Endothelial cell of umbilical vein (primary cell): Measurements from ENCODE around the gene TTLL5. TPM values are rescaled to one million over a fixed set of nuclear protein-coding genes. Genes with fewer than 3 reads are reported as not detected.

Experiments
- BruUV-seq: library from RNA; stranded (reverse); fragments of 400-500 nt; replicated peaks from 2 replicates; lab custom pipeline; 2021; lab: Mats Ljungman, UMichigan
- CTCF ChIA-PET: fragments of 300-600, 350-600 bp; sonication (Branson Sonifier 250); formaldehyde crosslinking; loops from one replicate; lab custom pipeline; 2021; ENCODE audit warnings: antibody characterized with exemption, inconsistent platforms; lab: Charles Lee
- POLR2A ChIA-PET: fragments of 300-600, 350-600 bp; sonication (Branson Sonifier 250); formaldehyde crosslinking; loops from one replicate; lab custom pipeline; 2021; ENCODE audit warnings: antibody characterized with exemption, inconsistent platforms; lab: Charles Lee
- DNase-seq: peaks from one replicate; pipeline ENCODE4 v3.0.0-alpha.2; 2011; ENCODE audit warnings: low read depth, low spot score
- FAIRE-seq: peaks from 2 replicates; lab custom pipeline; 2011; peaks lifted over from hg19 to GRCh38; lab: Jason Lieb, UNC
- H2AFZ ChIP-seq: 2 replicates; pipeline ENCODE4 v1.6.0; 2012; ENCODE audit warnings: low read depth, low read length, control low read depth, inconsistent platforms
- H3K27ac ChIP-seq: 2 replicates; pipeline ENCODE4 v1.5.1; 2011; ENCODE audit warnings: low read depth, mild to moderate bottlenecking, control low read depth, low read length, moderate library complexity; ENCODE audit not compliant: insufficient read depth
- H3K27me3 ChIP-seq, 2 experiments: 2 replicates each; pipeline versions ENCODE4 v1.6.0 to v1.6.1; 2011; ENCODE audit warnings: low read length in 2 of 2, mixed read lengths in 1 of 2; ENCODE audit not compliant: control insufficient read depth in 2 of 2, insufficient read depth in 2 of 2
- H3K36me3 ChIP-seq, 2 experiments: 2 replicates in 1 of 2; 3 replicates in 1 of 2; pipeline ENCODE4 v1.5.1; 2011; ENCODE audit warnings: low read length in 2 of 2, mild to moderate bottlenecking in 1 of 2, moderate library complexity in 1 of 2; ENCODE audit not compliant: control insufficient read depth in 2 of 2, insufficient read depth in 2 of 2; ENCODE audit errors: extremely low read depth in 1 of 2
- H3K4me1 ChIP-seq: 3 replicates; pipeline ENCODE4 v1.5.1; 2011; ENCODE audit warnings: mild to moderate bottlenecking, low read length; ENCODE audit not compliant: control insufficient read depth, insufficient read depth; ENCODE audit errors: extremely low read depth
- H3K4me2 ChIP-seq: 2 replicates; pipeline ENCODE4 v1.6.1; 2011; ENCODE audit warnings: low read length, control low read depth, mixed read lengths; ENCODE audit not compliant: insufficient read depth
- H3K4me3 ChIP-seq, 3 experiments: fragments of 200-600 bp in 1 of 3; sonication (generic), shearing (Covaris generic) in 1 of 3; replicated peaks in 1 of 3; 2 replicates each; pipeline ENCODE4 v1.5.1; 2011 to 2016; ENCODE audit warnings: control low read depth in 3 of 3, low read length in 3 of 3, mild to moderate bottlenecking in 2 of 3, inconsistent platforms in 1 of 3, low read depth in 1 of 3, moderate library complexity in 1 of 3; ENCODE audit not compliant: insufficient read depth in 1 of 3
- H3K79me2 ChIP-seq: 2 replicates; pipeline ENCODE4 v1.6.0; 2012; ENCODE audit warnings: low read length, inconsistent platforms; ENCODE audit not compliant: control insufficient read depth, insufficient read depth
- H3K9ac ChIP-seq: replicated peaks from 2 replicates; pipeline ENCODE3; 2011; ENCODE audit warnings: low read length, control low read depth; ENCODE audit not compliant: insufficient read depth; ENCODE audit errors: extremely low read depth
- H3K9me1 ChIP-seq: replicated peaks from 3 replicates; pipeline ENCODE4 v1.6.0; 2011; ENCODE audit warnings: mild to moderate bottlenecking, low read length; ENCODE audit not compliant: control insufficient read depth, insufficient read depth; ENCODE audit errors: extremely low read depth
- H3K9me3 ChIP-seq: replicated peaks from 2 replicates; pipeline ENCODE4 v1.5.1; 2012; ENCODE audit warnings: low read length, inconsistent platforms; ENCODE audit not compliant: control insufficient read depth, insufficient read depth
- H4K20me1 ChIP-seq: replicated peaks from 2 replicates; pipeline ENCODE3; 2011; ENCODE audit warnings: mild to moderate bottlenecking, low read length; ENCODE audit not compliant: control insufficient read depth, insufficient read depth; ENCODE audit errors: extremely low read depth
- EZH2 ChIP-seq: IDR thresholded peaks from 2 replicates; pipeline ENCODE4 v1.6.1; 2012; ENCODE audit warnings: borderline replicate concordance, low read depth, mild to moderate bottlenecking, moderate library complexity, low read length, inconsistent platforms; ENCODE audit not compliant: severe bottlenecking
- GATA2 ChIP-seq: IDR thresholded peaks from 2 replicates; pipeline ENCODE4 v1.7.0; 2011; ENCODE audit warnings: low read depth, mild to moderate bottlenecking, moderate library complexity, mixed read lengths, low read length; ENCODE audit not compliant: insufficient read length, insufficient read depth
- MYC ChIP-seq: IDR thresholded peaks from one replicate; pipeline ENCODE4 v1.6.1; 2011; ENCODE audit warnings: mild to moderate bottlenecking, low read depth, low read length
- POLR2AphosphoS5 ChIP-seq: IDR thresholded peaks from 2 replicates; pipeline ENCODE4 v1.6.1; 2012; ENCODE audit warnings: low read depth, mild to moderate bottlenecking, control low read depth, low read length, moderate library complexity; ENCODE audit not compliant: insufficient read depth
- dilution Hi-C: fragments of 300-500 bp; cut with MboI; formaldehyde crosslinking; loops from one replicate; pipeline ENCODE4 v1.15.0; 2019; ENCODE audit warnings: low sequenced_read_pairs; ENCODE audit not compliant: extremely low pct_ligation_motif_present
- intact Hi-C: fragments of 100-400 bp; cut with micrococcal nuclease; formaldehyde crosslinking; loops from one replicate; pipeline ENCODE4 v1.10.0; 2022
- polyA plus RNA-seq, 4 experiments: library from polyadenylated mRNA; depleted of rRNA in 3 of 4; stranded (reverse) in 3 of 4; unstranded in 1 of 4; fragments of >200 nt; gene quantifications; 2 replicates each; pipeline versions ENCODE4 v1.2.1 to v1.2.3, GENCODE V29; 2011 to 2012; ENCODE audit warnings: missing spikeins in 1 of 4
- total RNA-seq: library from RNA; stranded (reverse); gene quantifications from 2 replicates; pipeline ENCODE4 v1.2.3, GENCODE V29; 2021
- TF ChIP-seq, protein P1 (sequence below): IDR thresholded peaks from 2 replicates; pipeline ENCODE4 v1.6.1; 2011; ENCODE audit not compliant: insufficient read depth, insufficient read length

TTLL5 gene
- total and polyA plus RNA-seq, 2 donors (not counting 3 experiments of a cell fraction or from before 2014, with no cell fraction given) = 33.2 to 93.6 TPM

DNA sequence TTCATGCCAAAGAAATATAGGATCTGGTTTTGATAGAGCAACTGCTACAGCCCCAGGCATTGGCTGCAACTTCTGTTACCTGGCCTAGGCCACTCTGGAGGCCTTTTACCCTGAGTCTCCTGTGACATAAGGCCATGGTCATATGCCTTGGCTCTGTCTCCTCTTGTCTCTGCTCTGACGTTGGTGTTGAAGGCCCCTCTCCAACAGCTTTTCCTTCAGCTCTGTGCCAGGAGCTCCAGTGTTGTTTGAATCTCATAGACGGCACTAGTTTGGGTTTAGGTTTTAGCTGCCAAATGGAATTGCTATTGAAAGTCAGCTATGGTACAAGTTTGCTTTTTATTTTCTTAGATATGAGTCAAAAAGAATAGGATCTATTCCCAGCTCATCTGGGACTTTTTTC is 41.1 kb downstream of the TTLL5 start:
- DNase-seq (no peak), FAIRE-seq (no peak)
- Histone ChIP-seq H3K9me1 (no peaks in the 10 kb centered on the region), H3K9ac (no peak overlapping the region), H3K4me2 (no peak overlapping the region), H3K9me3 (no peaks in the 10 kb centered on the region), H4K20me1 (no peaks in the 10 kb centered on the region), H2AFZ (no peak overlapping the region), H3K4me1 (no peaks in the 10 kb centered on the region), H3K4me3 (no peak overlapping the region), H3K79me2 (no peaks in the 10 kb centered on the region), H3K36me3 (peaks cover 13 to 23% of the 10 kb centered on the region in 2 experiments), H3K27me3 (no peaks in the 10 kb centered on the region), H3K27ac (no peak overlapping the region)
- ChIA-PET CTCF (interaction anchor here (1.0 kb wide), 1 partner anchor 277 kb away, joined by 5 read pairs; no protein-coding TSS in a partner anchor), POLR2A (no interaction called here)
- intact Hi-C loops (loop anchor here (5.0 kb wide), 1 partner anchor 590 kb away; no protein-coding TSS in a partner anchor), dilution Hi-C loops (loop anchor here (25.0 kb wide), 1 partner anchor 285 kb away; the partner anchor contains the start of genes IFT43 and TGFB3)
- BruUV-seq = no TSS peak
- TF ChIP-seq, protein P1, sequence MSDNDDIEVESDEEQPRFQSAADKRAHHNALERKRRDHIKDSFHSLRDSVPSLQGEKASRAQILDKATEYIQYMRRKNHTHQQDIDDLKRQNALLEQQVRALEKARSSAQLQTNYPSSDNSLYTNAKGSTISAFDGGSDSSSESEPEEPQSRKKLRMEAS = no peak
- TF ChIP-seq GATA2 = no peak
- no peak for TF ChIP-seq MYC
- no peak for TF ChIP-seq POLR2AphosphoS5

GRCh38 chr14:75702616-75703261 is 41.7 kb downstream of the TTLL5 start:
- Histone ChIP-seq H3K4me3 (no peak overlapping the region), H3K36me3 (peaks cover 13 to 23% of the 10 kb centered on the region in 2 experiments), H4K20me1 (no peaks in the 10 kb centered on the region), H3K4me1 (no peaks in the 10 kb centered on the region), H3K9me3 (no peaks in the 10 kb centered on the region), H3K79me2 (no peaks in the 10 kb centered on the region), H3K9me1 (no peaks in the 10 kb centered on the region), H3K4me2 (no peak overlapping the region), H3K27ac (no peak overlapping the region), H2AFZ (no peak overlapping the region), H3K27me3 (no peaks in the 10 kb centered on the region), H3K9ac (no peak overlapping the region)
- no TSS peak for BruUV-seq
- intact Hi-C loops (loop anchor here (5.0 kb wide), 1 partner anchor 590 kb away; no protein-coding TSS in a partner anchor), dilution Hi-C loops (loop anchor here (25.0 kb wide), 1 partner anchor 285 kb away; the partner anchor contains the start of genes IFT43 and TGFB3)
- POLR2A ChIA-PET = no interaction called here
- CTCF ChIA-PET = interaction anchor here (1.1 kb wide), 1 partner anchor 62 kb away, joined by 3 read pairs; no protein-coding TSS in a partner anchor
- TF ChIP-seq EZH2 (no peak), MYC (no peak)
- FAIRE-seq (no peak), DNase-seq (no peak)
